HG02588 (cell line): Measurements from ENCODE around the gene MKRN3.

Source experiments
- ATAC-seq: cut with Tn5 transposase; IDR thresholded peaks from one replicate; pipeline ENCODE4 v1.9.1; 2021; ENCODE audit warnings: mild to moderate bottlenecking, moderate library complexity; ENCODE audit not compliant: unreplicated experiment

MKRN3 gene

DNA sequence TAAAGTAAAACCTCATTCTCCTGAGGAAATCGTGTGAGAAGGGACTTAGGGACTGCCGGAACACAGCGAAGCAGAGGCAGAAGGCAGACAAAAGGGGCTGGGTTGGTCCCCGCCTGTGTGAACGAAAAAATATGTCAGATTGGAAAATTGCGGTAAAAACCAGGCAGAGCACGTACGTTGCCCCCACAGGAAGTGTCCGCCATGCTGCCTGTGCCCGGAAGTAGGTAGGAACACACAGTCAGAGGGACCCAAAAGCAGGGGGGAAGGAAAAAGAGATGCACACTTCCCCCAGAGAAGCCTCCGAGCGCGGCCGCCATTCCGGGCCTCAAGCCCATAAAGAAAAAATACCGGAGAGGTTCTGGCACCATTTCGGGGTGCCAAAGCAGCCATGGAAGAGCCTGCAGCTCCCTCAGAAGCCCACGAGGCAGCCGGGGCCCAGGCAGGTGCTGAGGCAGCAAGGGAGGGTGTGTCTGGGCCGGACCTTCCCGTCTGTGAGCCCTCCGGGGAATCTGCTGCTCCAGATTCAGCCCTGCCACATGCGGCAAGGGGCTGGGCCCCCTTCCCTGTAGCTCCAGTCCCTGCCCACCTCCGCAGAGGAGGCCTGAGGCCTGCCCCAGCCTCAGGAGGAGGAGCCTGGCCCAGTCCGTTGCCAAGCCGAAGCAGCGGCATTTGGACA, at the start of gene MKRN3:
Gene MKRN3, plus strand, starts transcription at position 280 of the 676 bp plus-strand sequence. Its CDS starts 109 bp downstream, at position 389.
- no peak for ATAC-seq

DNA sequence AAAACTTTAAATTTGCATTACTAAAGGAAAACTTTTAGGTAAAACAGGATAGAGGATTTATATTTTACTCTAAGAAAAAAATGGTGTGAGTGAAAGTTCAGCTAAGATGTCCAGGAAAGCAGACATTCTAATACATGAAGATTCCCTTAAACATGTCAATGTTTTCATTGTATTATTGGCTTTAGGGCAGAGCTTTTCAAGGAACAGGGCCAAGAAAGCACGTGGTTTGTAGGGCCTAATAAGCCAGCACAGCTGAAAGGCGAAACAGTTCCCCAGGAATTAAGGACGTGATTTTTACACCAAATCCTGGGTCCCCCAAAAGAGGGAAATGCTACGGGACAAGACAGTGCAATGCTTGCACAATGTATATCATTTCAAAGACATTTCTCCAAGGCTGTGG, 48.6 kb upstream of the MKRN3 start:
- ATAC-seq, result no peak

- ATAC-seq, result no peak
Observed at GRCh38 chr15:23518104-23518503, 47.4 kb upstream of the MKRN3 start.

DNA sequence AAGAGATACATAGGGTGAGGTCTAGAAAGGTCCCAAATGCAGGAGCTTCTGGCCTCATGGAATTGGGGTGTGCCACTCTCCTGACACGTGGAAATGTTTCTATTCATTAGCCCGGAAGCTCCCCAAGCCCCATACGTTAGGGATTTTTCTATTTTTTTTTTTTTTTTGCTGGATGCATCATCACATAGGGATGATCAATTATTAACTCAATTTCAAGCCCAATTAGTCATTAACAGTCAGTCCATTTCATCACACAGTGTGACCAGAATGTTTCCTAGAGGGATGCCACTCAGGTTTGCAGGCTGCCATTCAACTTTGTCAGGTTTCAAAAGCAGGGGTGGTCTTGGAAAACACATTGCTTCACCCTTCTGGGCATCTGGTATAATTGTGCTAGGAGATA, 40.7 kb upstream of the MKRN3 start:
- ATAC-seq, result no peak

GRCh38 chr15:23529891-23530290, 35.6 kb upstream of the MKRN3 start:
- ATAC-seq, result no peak

DNA sequence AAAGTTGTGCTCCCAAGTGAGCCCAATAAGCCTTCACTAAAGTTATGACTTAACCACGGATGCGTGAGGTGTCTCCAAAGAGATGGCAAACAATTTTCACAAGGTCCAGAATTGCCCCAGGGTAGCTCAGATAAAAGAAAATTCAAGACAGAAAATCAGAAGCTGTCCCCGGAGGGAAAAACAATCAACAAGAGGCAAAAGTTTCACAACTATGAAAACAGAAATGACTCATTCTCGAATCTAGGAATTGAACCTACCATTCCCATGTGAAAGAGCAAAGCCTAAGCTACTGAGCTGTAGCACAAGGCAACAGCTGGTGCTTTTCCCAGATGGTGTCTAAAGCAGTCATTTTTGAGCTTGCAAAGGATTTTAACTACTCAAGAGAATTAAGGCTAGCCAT, 33.5 kb upstream of the MKRN3 start:
- no peak for ATAC-seq

GRCh38 chr15:23536659-23537058, 28.8 kb upstream of the MKRN3 start:
- ATAC-seq, result no peak

- no peak for ATAC-seq
Observed at GRCh38 chr15:23538648-23539047, 26.8 kb upstream of the MKRN3 start.

- ATAC-seq, result no peak
Observed at GRCh38 chr15:23539892-23540291, 25.6 kb upstream of the MKRN3 start.

DNA sequence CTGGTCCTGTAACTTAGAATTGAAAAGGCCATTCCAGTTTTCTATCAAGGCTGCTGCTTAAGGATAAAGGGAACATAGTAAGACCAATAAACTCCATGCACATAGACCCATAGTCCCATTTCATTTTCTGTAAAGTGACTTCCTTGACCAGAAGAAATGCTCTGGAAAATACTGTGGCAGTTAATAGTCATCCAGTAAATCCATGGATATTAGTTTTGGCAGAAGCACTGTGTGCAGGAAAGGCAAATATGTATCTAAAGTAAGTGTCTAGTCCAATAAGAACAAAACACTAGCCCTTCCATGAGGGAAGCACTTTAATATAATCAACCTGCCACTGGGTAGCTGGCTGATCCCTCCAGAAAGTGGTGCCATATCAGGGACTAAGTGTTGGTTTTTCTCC, 19.3 kb upstream of the MKRN3 start:
- no peak for ATAC-seq

- no peak for ATAC-seq
Observed at GRCh38 chr15:23548071-23548470, 17.4 kb upstream of the MKRN3 start.

- ATAC-seq, result no peak
Observed at GRCh38 chr15:23561914-23562313, 3.6 kb upstream of the MKRN3 start.

DNA sequence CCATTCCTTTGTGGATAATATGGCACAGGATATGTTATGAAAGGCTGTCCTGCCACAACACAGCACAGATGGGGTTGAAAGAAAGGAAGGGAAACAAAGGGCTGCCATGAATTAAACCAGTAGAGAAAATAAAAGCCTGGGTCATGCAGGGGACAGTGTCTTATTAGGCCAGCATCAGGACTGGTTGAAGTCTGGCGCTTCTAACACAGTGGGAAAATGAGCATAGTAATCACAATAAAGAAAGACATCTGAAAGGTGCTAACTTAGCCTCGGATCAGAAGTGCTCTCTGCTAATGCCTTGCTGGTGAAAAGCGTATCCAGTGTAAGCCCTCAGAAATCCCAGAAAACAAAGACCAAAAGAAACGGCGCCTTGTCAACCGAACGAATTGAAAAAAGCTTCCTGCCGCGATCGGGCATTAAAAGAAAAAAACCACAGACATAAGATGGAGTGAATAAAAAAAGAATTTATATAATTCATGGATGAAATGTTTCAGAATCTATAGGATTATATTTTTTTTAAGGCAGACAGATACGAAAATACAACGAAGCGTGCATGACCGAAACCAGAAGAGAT, 566 bp upstream of the MKRN3 start:
- ATAC-seq, result no peak

GRCh38 chr15:23566071-23566554, 639 bp downstream of the MKRN3 start:
- ATAC-seq, result no peak

DNA sequence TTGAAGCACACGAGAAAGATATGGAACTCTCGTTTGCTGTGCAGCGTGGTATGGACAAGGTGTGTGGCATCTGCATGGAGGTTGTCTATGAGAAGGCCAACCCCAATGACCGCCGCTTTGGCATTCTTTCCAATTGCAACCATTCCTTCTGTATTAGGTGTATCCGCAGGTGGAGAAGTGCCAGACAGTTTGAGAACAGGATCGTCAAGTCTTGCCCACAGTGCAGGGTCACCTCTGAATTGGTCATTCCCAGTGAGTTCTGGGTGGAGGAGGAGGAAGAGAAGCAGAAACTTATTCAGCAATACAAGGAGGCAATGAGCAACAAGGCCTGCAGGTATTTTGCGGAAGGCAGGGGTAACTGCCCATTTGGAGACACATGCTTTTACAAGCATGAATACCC, 1.2 kb downstream of the MKRN3 start:
- no peak for ATAC-seq

GRCh38 chr15:23567921-23568320, 2.4 kb downstream of the MKRN3 start:
- no peak for ATAC-seq

DNA sequence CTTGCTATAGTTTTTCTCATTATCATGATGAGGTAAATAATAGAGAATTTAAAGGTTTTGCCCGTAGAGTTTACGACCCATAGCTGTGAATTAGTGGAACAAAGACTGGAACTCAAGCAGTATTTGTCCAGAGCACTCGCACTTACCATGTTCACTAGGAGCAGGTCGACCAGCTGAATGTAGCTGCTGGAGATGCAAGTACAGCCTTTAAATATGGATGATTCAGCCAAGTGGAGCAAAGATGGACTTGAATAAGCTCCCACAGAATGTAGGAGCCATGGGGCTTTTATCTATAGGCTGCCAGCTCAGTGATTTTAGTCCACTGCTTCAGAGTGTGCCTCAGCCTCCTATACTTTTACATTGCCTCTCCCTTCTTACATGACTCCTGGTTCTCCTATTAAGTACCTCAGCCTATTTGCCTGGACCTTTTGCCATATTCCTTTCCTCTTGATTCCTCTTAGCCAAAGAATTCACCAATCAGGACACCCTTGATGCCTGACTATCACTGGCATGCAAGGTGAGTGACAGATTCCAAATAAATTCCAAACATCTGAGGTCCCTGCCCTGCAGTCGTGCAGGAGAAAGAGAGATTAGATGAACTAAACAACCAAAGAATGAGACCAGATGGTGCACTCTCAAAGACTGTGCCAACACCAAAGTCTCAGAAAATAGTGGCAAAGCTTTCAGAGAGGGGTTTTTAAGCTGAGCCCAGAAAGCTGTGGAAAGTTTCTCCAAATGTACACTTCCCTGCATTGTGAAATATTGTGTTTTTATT, 3.9 kb downstream of the MKRN3 start:
- ATAC-seq, result no peak

GRCh38 chr15:23570486-23570885, 5.0 kb downstream of the MKRN3 start:
- no peak for ATAC-seq

- ATAC-seq, result no peak
Observed at GRCh38 chr15:23572844-23573243, 7.4 kb downstream of the MKRN3 start.

DNA sequence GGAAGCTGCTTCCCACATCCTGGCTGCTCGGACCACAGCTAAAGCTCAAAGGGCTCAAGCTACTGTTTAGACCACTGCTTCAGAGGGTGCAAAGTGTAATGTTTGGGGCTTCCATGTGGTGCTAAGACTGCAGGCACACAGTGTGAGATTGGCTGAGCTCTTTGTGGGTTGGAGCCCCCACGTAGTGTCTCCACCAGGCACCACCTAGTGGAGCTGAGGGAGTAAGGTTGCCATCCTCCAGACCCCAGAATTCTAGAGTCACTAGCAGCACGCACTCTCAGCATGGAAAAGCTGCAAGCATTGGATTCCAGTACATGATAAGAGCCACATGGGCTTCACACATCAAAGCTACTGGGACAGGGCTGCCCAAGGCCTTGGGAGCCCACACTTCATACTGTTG, 9.3 kb downstream of the MKRN3 start:
- no peak for ATAC-seq

GRCh38 chr15:23576061-23576460, 10.6 kb downstream of the MKRN3 start:
- no peak for ATAC-seq

GRCh38 chr15:23578521-23579150, 13.2 kb downstream of the MKRN3 start:
- no peak for ATAC-seq
